ENCODE measurements around the gene OR2T35. TPM values are rescaled to one million over a fixed set of nuclear protein-coding genes. Genes with fewer than 3 reads are reported as not detected.

Gene OR2T35
- polyA plus RNA-seq, 6 donors from 2014 or later: 0.13 to 0.16 TPM; not detected in 4

DNA sequence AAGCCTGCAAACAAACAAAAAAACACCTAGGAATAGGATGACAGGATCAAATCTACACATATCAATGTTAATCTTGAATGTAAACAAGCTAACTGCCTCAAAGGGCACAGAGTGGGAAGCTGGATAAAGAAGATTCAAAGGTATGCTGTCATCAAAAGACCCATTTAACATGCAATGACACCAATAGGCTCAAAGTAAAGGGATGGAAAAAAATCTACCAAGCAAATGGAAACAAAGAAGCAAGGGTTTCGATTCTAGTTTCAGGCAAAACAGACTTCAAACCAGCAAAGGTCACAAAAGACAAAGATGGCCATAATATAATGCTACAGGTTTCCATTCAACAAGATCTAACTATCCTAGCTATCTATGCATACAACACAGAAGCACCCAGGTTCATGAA, 31.3 kb downstream of the OR2T35 start:
- ATAC-seq (ENCODE audit: low read depth in 2 of 2) (no peak), DNase-seq (no peak)
- Mint-ChIP-seq H3K4me3 (no peak overlapping the region), H3K4me1 (peaks cover 0 to 4% (median 3%) of the 10 kb centered on the region in 3 donors), H3K27ac (peak overlapping the region in 1 of 6 donors; percentile 57), H3K27me3 (no peaks in the 10 kb centered on the region), H3K36me3 (no peaks in the 10 kb centered on the region), H3K9me3 (no peaks in the 10 kb centered on the region)

DNA sequence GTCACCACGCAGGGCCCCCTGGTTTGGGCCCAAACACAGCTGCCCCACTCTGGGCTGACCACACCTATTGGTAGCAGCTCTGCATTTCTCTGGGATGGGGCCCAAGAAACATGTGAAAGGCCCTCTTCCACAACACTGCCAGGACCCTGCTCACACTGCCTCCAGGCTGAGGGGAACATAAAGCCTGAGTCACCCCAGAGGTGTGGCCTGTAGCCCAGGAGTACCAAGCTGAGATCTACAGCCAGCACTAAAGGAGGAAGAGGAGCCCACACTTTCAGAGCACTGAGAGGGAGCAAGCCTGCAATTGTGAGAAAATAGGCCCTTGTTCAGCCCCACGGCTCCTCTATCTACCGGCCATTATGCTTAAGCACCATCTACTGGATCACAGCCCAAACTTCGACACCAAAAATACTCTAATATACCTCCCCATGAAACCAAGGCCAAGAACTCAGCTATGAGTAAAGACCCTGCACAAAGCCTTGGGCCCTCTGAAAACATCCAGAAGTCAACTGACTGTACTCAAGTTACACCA, 33.1 kb downstream of the OR2T35 start:
- Mint-ChIP-seq H3K27ac (peak overlapping the region in 2 of 6 donors; percentile 21 to 49), H3K4me1 (no peaks in the 10 kb centered on the region), H3K27me3 (no peaks in the 10 kb centered on the region), H3K4me3 (no peak overlapping the region), H3K36me3 (no peaks in the 10 kb centered on the region), H3K9me3 (no peaks in the 10 kb centered on the region)
- ATAC-seq (ENCODE audit: low read depth in 2 of 2): no peak
- DNase-seq: no peak

- no peaks in the 10 kb centered on the region for H3K36me3 Mint-ChIP-seq
- H3K4me3 Mint-ChIP-seq: no peak overlapping the region
- no peaks in the 10 kb centered on the region for H3K27me3 Mint-ChIP-seq
- DNase-seq (no peak), ATAC-seq (ENCODE audit: low read depth in 2 of 2) (no peak)
- no peaks in the 10 kb centered on the region for H3K9me3 Mint-ChIP-seq
- H3K4me1 Mint-ChIP-seq: no peaks in the 10 kb centered on the region
- no peak overlapping the region for H3K27ac Mint-ChIP-seq
Measured at GRCh38 chr1:248610301-248610700, 34.8 kb downstream of the OR2T35 start.

- Mint-ChIP-seq H3K4me1 (no peaks in the 10 kb centered on the region), H3K27ac (peak overlapping the region in 1 of 6 donors; percentile 32), H3K36me3 (no peaks in the 10 kb centered on the region), H3K27me3 (peaks cover 0 to 12% (median 10%) of the 10 kb centered on the region in 3 donors), H3K9me3 (peaks cover 0 to 3% (median 0%) of the 10 kb centered on the region in 7 donors), H3K4me3 (no peak overlapping the region)
- ATAC-seq (ENCODE audit: low read depth in 2 of 2) (no peak), DNase-seq (no peak)
Measured at GRCh38 chr1:248599396-248599795, 45.7 kb downstream of the OR2T35 start.

DNA sequence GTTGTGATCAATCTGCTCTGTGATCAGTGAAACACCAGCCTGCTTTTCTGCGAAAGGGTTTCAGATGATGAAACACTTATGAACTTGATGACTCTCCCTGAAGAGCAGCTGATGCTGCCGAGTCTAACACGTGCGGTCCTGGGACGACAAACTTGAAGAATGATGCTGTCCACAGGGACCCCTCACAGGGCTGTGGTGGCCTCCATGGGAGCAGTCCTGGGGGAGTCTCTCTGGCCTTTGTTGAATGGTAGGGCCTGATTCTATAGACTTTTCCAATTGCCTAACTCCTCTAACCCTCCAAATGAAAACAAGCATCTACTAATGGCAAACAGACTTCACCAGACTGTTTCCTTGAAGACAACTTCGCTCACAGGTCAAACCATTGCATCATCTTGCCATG, 47.5 kb downstream of the OR2T35 start, which contains the start of gene OR2T10:
OR2T10 (minus strand) TSS at position 112 of the 400 bp plus-strand sequence. CDS start 3,932 bp downstream, outside the sequence.
- DNase-seq (no peak), ATAC-seq (ENCODE audit: low read depth in 2 of 2) (no peak)
- Mint-ChIP-seq H3K4me3 (no peak within 1 kb of the TSS), H3K27me3 (peaks cover 0 to 17% (median 17%) of the 10 kb centered on the region in 3 donors), H3K9me3 (peaks cover 0 to under 1% (median 0%) of the 10 kb centered on the region in 7 donors), H3K36me3 (peaks cover 0 to 8% of the 10 kb centered on the region in 2 donors), H3K4me1 (no peaks in the 10 kb centered on the region), H3K27ac (no peak within 1 kb of the TSS)

DNA sequence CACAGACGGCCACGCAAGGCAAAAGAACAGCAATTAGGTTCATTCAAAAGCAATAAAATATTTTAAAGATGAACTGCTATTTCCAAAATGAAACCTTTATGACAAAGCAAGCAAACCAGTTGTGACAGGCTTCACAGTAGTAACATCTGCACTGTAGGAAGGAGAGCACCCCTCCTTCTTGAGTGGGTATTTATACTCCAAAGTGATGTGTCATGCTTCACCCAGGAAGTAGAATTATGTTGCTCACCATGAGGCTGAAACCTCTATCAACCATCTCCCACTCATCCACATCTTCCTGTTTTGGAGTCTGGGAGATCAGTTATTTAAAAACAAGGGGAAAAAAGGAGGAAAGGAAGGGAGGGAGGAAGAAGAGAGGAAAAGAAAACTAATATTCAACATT, 48.5 kb downstream of the OR2T35 start:
- no peaks in the 10 kb centered on the region for H3K4me1 Mint-ChIP-seq
- H3K27ac Mint-ChIP-seq: no peak overlapping the region
- DNase-seq: no peak
- no peaks in the 10 kb centered on the region for H3K9me3 Mint-ChIP-seq
- H3K27me3 Mint-ChIP-seq: peaks cover 0 to 13% (median 10%) of the 10 kb centered on the region in 3 donors
- ATAC-seq (ENCODE audit: low read depth in 2 of 2): no peak
- H3K4me3 Mint-ChIP-seq: no peak overlapping the region
- H3K36me3 Mint-ChIP-seq: peaks cover 0 to 8% of the 10 kb centered on the region in 2 donors

- no peak overlapping the region for H3K27ac Mint-ChIP-seq
- H3K27me3 Mint-ChIP-seq: peaks cover 0 to 13% (median 10%) of the 10 kb centered on the region in 3 donors
- DNase-seq (no peak), ATAC-seq (ENCODE audit: low read depth in 2 of 2) (no peak)
- peaks cover 0 to 6% (median 2%) of the 10 kb centered on the region in 3 donors for H3K4me1 Mint-ChIP-seq
- H3K36me3 Mint-ChIP-seq: peaks cover 0 to 8% of the 10 kb centered on the region in 2 donors
- no peaks in the 10 kb centered on the region for H3K9me3 Mint-ChIP-seq
- H3K4me3 Mint-ChIP-seq: no peak overlapping the region
Measured at GRCh38 chr1:248593226-248593625, 51.9 kb downstream of the OR2T35 start.

DNA sequence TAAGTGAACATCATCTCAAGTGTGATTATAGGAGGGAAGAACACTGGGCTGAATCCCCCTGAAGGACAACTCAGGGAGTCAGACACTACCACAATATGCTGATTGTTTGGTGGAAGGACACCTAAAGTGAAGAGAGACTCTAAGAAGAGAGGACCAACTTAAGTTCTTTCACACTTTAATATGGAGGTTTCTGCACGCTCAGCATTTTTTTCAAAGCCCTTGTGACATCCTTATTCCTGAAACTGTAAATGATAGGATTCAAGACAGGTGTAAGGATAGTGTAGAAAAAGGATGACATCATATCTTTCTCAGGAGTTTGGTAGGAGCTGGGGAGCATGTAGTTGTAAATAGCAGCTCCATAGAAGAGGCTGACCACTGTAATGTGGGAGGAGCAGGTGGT, 52.4 kb downstream of the OR2T35 start:
- ATAC-seq (ENCODE audit: low read depth in 2 of 2): no peak
- H3K27ac Mint-ChIP-seq: no peak overlapping the region

GRCh38 chr1:248590055-248590454, 55.0 kb downstream of the OR2T35 start:
- no peaks in the 10 kb centered on the region for H3K9me3 Mint-ChIP-seq
- H3K4me3 Mint-ChIP-seq: no peak overlapping the region
- ATAC-seq (ENCODE audit: low read depth in 2 of 2) (no peak), DNase-seq (no peak)
- H3K4me1 Mint-ChIP-seq: peaks cover 0 to 6% (median 2%) of the 10 kb centered on the region in 3 donors
- peaks cover 0 to 16% of the 10 kb centered on the region in 2 donors for H3K36me3 Mint-ChIP-seq
- H3K27me3 Mint-ChIP-seq: peaks cover 0 to 25% (median 18%) of the 10 kb centered on the region in 3 donors
- H3K27ac Mint-ChIP-seq: no peak overlapping the region

More for the DNA sequence above, 52.4 kb downstream of the OR2T35 start:
- peaks cover 0 to 8% of the 10 kb centered on the region in 2 donors for H3K36me3 Mint-ChIP-seq
- H3K4me1 Mint-ChIP-seq: peaks cover 0 to 6% (median 2%) of the 10 kb centered on the region in 3 donors
- DNase-seq: no peak
- no peak overlapping the region for H3K4me3 Mint-ChIP-seq
- no peaks in the 10 kb centered on the region for H3K9me3 Mint-ChIP-seq
- peaks cover 0 to 13% (median 10%) of the 10 kb centered on the region in 3 donors for H3K27me3 Mint-ChIP-seq

DNA sequence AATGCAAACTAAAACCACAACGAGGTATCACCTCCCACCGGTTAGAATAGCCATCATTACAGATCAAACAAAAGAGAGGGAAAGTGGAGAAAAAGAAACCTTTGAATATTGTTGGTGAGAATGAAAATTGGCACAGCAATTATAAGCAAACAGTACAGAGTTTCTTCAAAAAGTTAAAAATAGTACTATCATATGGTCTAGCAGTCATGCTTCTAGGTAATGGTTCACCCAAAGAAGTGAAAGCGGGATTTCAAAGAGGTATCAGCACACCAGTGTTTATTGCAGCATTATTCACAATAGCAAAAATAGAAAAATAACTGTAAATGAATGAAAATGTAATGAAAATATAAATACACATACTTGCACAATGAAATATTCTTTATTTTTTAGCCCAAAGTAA, 55.7 kb downstream of the OR2T35 start:
- ATAC-seq (ENCODE audit: low read depth in 2 of 2) (no peak), DNase-seq (no peak)
- Mint-ChIP-seq H3K4me3 (no peak overlapping the region), H3K27me3 (peaks cover 0 to 31% (median 18%) of the 10 kb centered on the region in 3 donors), H3K4me1 (peaks cover 0 to 6% (median 2%) of the 10 kb centered on the region in 3 donors), H3K9me3 (no peaks in the 10 kb centered on the region), H3K27ac (peak overlapping the region in 1 of 6 donors; percentile 47), H3K36me3 (peaks cover 0 to 16% of the 10 kb centered on the region in 2 donors)

Other genes with a start within 250 kb of the OR2T35 start
- not detected for gene OR2T1, start 242.2 kb downstream of the OR2T35 start, polyA plus RNA-seq (ENCODE audit: low read depth in 6 of 6)
- under 1 TPM in 3 of 6 donors, not detected in 3; 0.19 to 0.71 (median 0.53) TPM for gene OR2T2, start 199.6 kb downstream of the OR2T35 start, polyA plus RNA-seq (ENCODE audit: low read depth in 6 of 6)
- gene OR2T3, start 171.9 kb downstream of the OR2T35 start, polyA plus RNA-seq (ENCODE audit: low read depth in 6 of 6): under 1 TPM in 2 of 6 donors, not detected in 4; 0.32 to 0.59 TPM
- gene OR2T5, start 156.7 kb downstream of the OR2T35 start, polyA plus RNA-seq (ENCODE audit: low read depth in 6 of 6): not detected
- gene OR2G6, start 137.2 kb downstream of the OR2T35 start, polyA plus RNA-seq (ENCODE audit: low read depth in 6 of 6): under 1 TPM in 4 of 6 donors, not detected in 2; 0.19 to 0.80 (median 0.49) TPM
- under 1 TPM in 3 of 6 donors, not detected in 3; 0.26 to 0.38 (median 0.33) TPM for gene OR2T29, start 82.5 kb downstream of the OR2T35 start, polyA plus RNA-seq (ENCODE audit: low read depth in 6 of 6)
- under 1 TPM in 1 of 6 donors, not detected in 5; 0.49 TPM for gene OR2T34, start 70.5 kb downstream of the OR2T35 start, polyA plus RNA-seq (ENCODE audit: low read depth in 6 of 6)
- under 1 TPM in 3 of 6 donors, not detected in 3; 0.08 to 0.96 (median 0.36) TPM for gene OR2T10, start 47.6 kb downstream of the OR2T35 start, polyA plus RNA-seq (ENCODE audit: low read depth in 6 of 6)
- under 1 TPM in 1 of 6 donors, not detected in 5; 0.18 TPM for gene OR2T11, start 10.2 kb downstream of the OR2T35 start, polyA plus RNA-seq (ENCODE audit: low read depth in 6 of 6)
- gene OR2T27, start 10.2 kb upstream of the OR2T35 start, polyA plus RNA-seq (ENCODE audit: low read depth in 6 of 6): not detected
- gene OR14I1, start 57.5 kb upstream of the OR2T35 start, polyA plus RNA-seq (ENCODE audit: low read depth in 6 of 6): not detected
- gene LYPD8, start 110.5 kb upstream of the OR2T35 start, polyA plus RNA-seq (ENCODE audit: low read depth in 6 of 6): under 1 TPM in 1 of 6 donors, not detected in 5; 0.39 TPM
- gene SH3BP5L, start 180.6 kb upstream of the OR2T35 start, polyA plus RNA-seq (ENCODE audit: low read depth in 6 of 6): 1 to 10 TPM; 1.5 to 5.3 (median 2.8) TPM
- 10 to 100 TPM; 31.7 to 61.5 (median 41.1) TPM for gene ZNF672, start 192.9 kb upstream of the OR2T35 start, polyA plus RNA-seq (ENCODE audit: low read depth in 6 of 6)
- 10 to 100 TPM in 1 of 6 donors, 1 to 10 TPM in 5; 3.1 to 16.1 (median 8.4) TPM for gene ZNF692, start 213.8 kb upstream of the OR2T35 start, polyA plus RNA-seq (ENCODE audit: low read depth in 6 of 6)

Measured in naive B cell (primary cell).